OCI-LY3 (cell line): ENCODE measurements around the gene KLKB1.

Experiments
- CTCF ChIP-seq: fragments of 200-600, 300-600 bp; sonication (generic); IDR thresholded peaks from 2 replicates; pipeline ENCODE4 v1.5.1; 2014; ENCODE audit warnings: antibody characterized with exemption, low read length, low read depth
- EZH2phosphoT487 ChIP-seq: fragments of 200-600 bp; shearing (Covaris generic); IDR thresholded peaks from 2 replicates; pipeline ENCODE4 v1.6.1; 2018; ENCODE audit warnings: antibody characterized with exemption, mixed run types, low read depth

DNA sequence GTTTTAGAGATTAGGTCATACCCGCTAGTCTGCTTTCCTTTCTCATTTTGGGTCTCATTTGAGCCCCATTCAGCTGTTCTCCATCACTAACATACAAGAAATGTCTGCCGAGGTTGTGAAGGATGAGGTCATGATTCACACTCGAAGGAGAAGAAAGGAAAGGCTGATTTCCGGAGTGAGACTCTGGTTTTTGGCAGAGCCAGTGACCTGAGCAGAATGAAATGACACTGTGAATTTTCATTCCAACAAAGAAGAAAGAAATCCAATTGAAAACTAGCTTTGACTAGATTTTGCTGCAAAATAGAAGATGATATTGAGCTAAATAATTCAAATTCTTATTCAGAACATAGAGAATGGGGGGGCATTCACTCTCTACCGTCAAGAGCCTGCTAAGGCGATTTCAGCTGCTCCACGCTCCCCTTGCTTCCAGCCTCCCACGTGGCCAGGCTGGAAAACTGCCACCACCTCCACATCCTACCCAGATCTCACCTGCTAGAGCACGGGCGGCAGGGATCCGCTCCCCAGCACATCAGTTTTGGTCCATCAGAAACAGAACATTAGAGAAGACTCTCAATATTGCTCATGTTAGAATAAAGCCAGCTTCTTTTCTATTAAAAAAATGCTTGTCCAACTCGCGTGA is 77.7 kb downstream of the KLKB1 start:
- TF ChIP-seq CTCF (no peak), EZH2phosphoT487 (no peak)
